Measurements from ENCODE around the gene PADI3. TPM values are rescaled to one million over a fixed set of nuclear protein-coding genes. Genes with fewer than 3 reads are reported as not detected.

Gene PADI3
- total and polyA plus RNA-seq, 2 donors (not counting 1 experiment from before 2014, with no cell fraction given) = not detected

- no peak overlapping the region for H3K9ac ChIP-seq (ENCODE audit: insufficient read depth, low read length)
- no peaks in the 10 kb centered on the region for H4K20me1 ChIP-seq (ENCODE audit: control insufficient read depth, extremely low read depth, insufficient read depth, low read length)
- DNase-seq (ENCODE audit: low read depth in 2 of 2) = no peak
- H3K27me3 ChIP-seq (ENCODE audit: control insufficient read depth, insufficient read depth, low read length) = peaks cover 5% of the 10 kb centered on the region
- H3K9me3 ChIP-seq (ENCODE audit: control insufficient read depth, insufficient read depth, low read depth, low read length) = no peaks in the 10 kb centered on the region
- no peak overlapping the region for H3K27ac ChIP-seq (ENCODE audit: insufficient read depth, low read length)
- H3K4me3 ChIP-seq (replicated peaks in 1 of 4; ENCODE audit: control extremely low read depth in 1 of 4, insufficient read depth in 1 of 4, low read depth in 3 of 4, low read length in 4 of 4) = no peak overlapping the region
- H3K4me2 ChIP-seq (ENCODE audit: extremely low read depth, insufficient read depth, low read length) = no peak overlapping the region
- no peaks in the 10 kb centered on the region for H3K4me1 ChIP-seq (ENCODE audit: control insufficient read depth, extremely low read depth, insufficient read depth, low read length)
- H3K36me3 ChIP-seq (ENCODE audit: control insufficient read depth, insufficient read depth, low read length) = no peaks in the 10 kb centered on the region
- no peak overlapping the region for H2AFZ ChIP-seq (ENCODE audit: low read length)
- H3K79me2 ChIP-seq (ENCODE audit: control insufficient read depth, insufficient read depth, low read length) = no peaks in the 10 kb centered on the region
- TF ChIP-seq EZH2 (IDR thresholded peaks at IDR 0.05; ENCODE audit: low read length, missing control alignments) (no peak), CTCF (conservative IDR thresholded peaks at IDR 0.05 in 1 of 2, IDR thresholded peaks at IDR 0.05 in 1 of 2; ENCODE audit: low read depth in 1 of 2, low read length in 2 of 2) (no peak)
Observed at GRCh38 chr1:17333081-17333480, 84.2 kb downstream of the PADI3 start.

Other genes starting within 250 kb of the PADI3 start
- 7.7 and 10.9 TPM in 2 replicates for gene ATP13A2, start 237.2 kb upstream of the PADI3 start, total RNA-seq
- gene ATP13A2, start 237.2 kb upstream of the PADI3 start, polyA plus RNA-seq = 6.5 and 9.2 TPM in 2 replicates
- 157 and 170 TPM in 2 replicates for gene SDHB, start 195.1 kb upstream of the PADI3 start, total RNA-seq
- 136 and 155 TPM in 2 replicates for gene SDHB, start 195.1 kb upstream of the PADI3 start, polyA plus RNA-seq
- gene PADI2, start 129.6 kb upstream of the PADI3 start, total RNA-seq = not detected in 2 replicates
- gene PADI2, start 129.6 kb upstream of the PADI3 start, polyA plus RNA-seq = 0.03 TPM in 1 of 2 replicates, not detected in the other
- not detected in 2 replicates for gene PADI1, start 44.0 kb upstream of the PADI3 start, total RNA-seq
- not detected in 2 replicates for gene PADI1, start 44.0 kb upstream of the PADI3 start, polyA plus RNA-seq
- not detected in 2 replicates for gene PADI4, start 59.1 kb downstream of the PADI3 start, total RNA-seq
- not detected in 2 replicates for gene PADI4, start 59.1 kb downstream of the PADI3 start, polyA plus RNA-seq
- gene PADI6, start 123.1 kb downstream of the PADI3 start, total RNA-seq = not detected in 2 replicates
- gene PADI6, start 123.1 kb downstream of the PADI3 start, polyA plus RNA-seq = not detected in 2 replicates
- 21.5 and 22.9 TPM in 2 replicates for gene RCC2, start 190.6 kb downstream of the PADI3 start, total RNA-seq
- gene RCC2, start 190.6 kb downstream of the PADI3 start, polyA plus RNA-seq = 23.6 and 35.6 TPM in 2 replicates